HepG2 (cell line): Measurements from ENCODE around the gene TNFRSF1B. TPM values are rescaled to one million over a fixed set of nuclear protein-coding genes. Genes with fewer than 3 reads are reported as not detected.

Experiments
- ATAC-seq: fragments of 200-7000 bp; cut with Tn5 transposase; 3 replicates; pipeline ENCODE4 v1.9.1; 2020; ENCODE audit warnings: mild to moderate bottlenecking, moderate library complexity
- BruUV-seq: library from RNA; stranded (reverse); fragments of 400-500 nt; replicated peaks from 2 replicates; lab custom pipeline; 2021; lab: Mats Ljungman, UMichigan
- CTCF ChIA-PET: fragments of 300-600 bp; formaldehyde crosslinking; extraction: SDS; loops from one replicate; lab custom pipeline; 2021; ENCODE audit warnings: low total read pairs, inconsistent platforms, low intra/inter-chr PET ratio; lab: Yijun Ruan, JAX
- POLR2A ChIA-PET: fragments of 350-600 bp; sonication (Branson Sonifier 250); formaldehyde crosslinking; loops from one replicate; lab custom pipeline; 2020; ENCODE audit warnings: antibody characterized with exemption, inconsistent platforms; lab: Yijun Ruan, JAX
- DNase-seq: peaks from one replicate; pipeline ENCODE4 v3.0.0-alpha.2; 2015; ENCODE audit warnings: low spot score
- FAIRE-seq: peaks from 3 replicates; lab custom pipeline; 2011; peaks lifted over from hg19 to GRCh38; lab: Jason Lieb, UNC
- H2AFZ ChIP-seq: one replicate; pipeline ENCODE4 v1.6.1; 2011; ENCODE audit warnings: low read length, inconsistent platforms
- H3K27ac ChIP-seq: fragments of 300-600 bp; 3 replicates; pipeline ENCODE4 v1.8.0; 2011; ENCODE audit warnings: mixed run types, mild to moderate bottlenecking, mixed read lengths, low read length, inconsistent platforms; ENCODE audit not compliant: insufficient read depth; ENCODE audit errors: extremely low read length
- H3K27me3 ChIP-seq, 2 experiments: fragments of 200-600 bp in 1 of 2; 2 replicates in 1 of 2; 3 replicates in 1 of 2; pipeline versions ENCODE4 v1.6.0 to v1.8.0; 2011; ENCODE audit warnings: low read length in 2 of 2, mild to moderate bottlenecking in 2 of 2, moderate library complexity in 2 of 2, inconsistent platforms in 1 of 2; ENCODE audit not compliant: insufficient read depth in 2 of 2, control insufficient read depth in 1 of 2
- H3K36me3 ChIP-seq, 2 experiments: fragments of 200-600 bp in 1 of 2; replicated peaks in 1 of 2; 2 replicates in 1 of 2; 3 replicates in 1 of 2; pipeline versions ENCODE4 v1.5.1 to v1.8.0; 2011; ENCODE audit warnings: low read length in 2 of 2, inconsistent platforms in 1 of 2; ENCODE audit not compliant: insufficient read depth in 2 of 2, control insufficient read depth in 1 of 2
- H3K4me1 ChIP-seq: 2 replicates; pipeline ENCODE4 v1.5.1; 2012; ENCODE audit warnings: low read length, inconsistent platforms; ENCODE audit not compliant: insufficient read depth
- H3K4me2 ChIP-seq: 2 replicates; pipeline ENCODE4 v1.6.0; 2011; ENCODE audit warnings: low read depth, low read length, inconsistent platforms
- H3K4me3 ChIP-seq, 3 experiments: fragments of 200-600 bp in 1 of 3; sonication (generic), shearing (Covaris generic) in 1 of 3; replicated peaks in 1 of 3; 2 replicates each; pipeline ENCODE4 v1.5.1; 2011 to 2016; ENCODE audit warnings: low read length in 3 of 3, inconsistent platforms in 2 of 3, low read depth in 2 of 3, mild to moderate bottlenecking in 2 of 3, control low read depth in 1 of 3, mixed read lengths in 1 of 3; ENCODE audit not compliant: insufficient read depth in 1 of 3
- H3K79me2 ChIP-seq: one replicate; pipeline ENCODE4 v1.6.1; 2011; ENCODE audit warnings: low read length, inconsistent platforms; ENCODE audit not compliant: insufficient read depth
- H3K9ac ChIP-seq: 2 replicates; pipeline ENCODE4 v1.6.0; 2011; ENCODE audit warnings: mild to moderate bottlenecking, low read depth, low read length, inconsistent platforms; ENCODE audit not compliant: insufficient read depth
- H3K9me3 ChIP-seq: 2 replicates; pipeline ENCODE4 v1.5.1; 2012; ENCODE audit warnings: mild to moderate bottlenecking, low read length
- H4K20me1 ChIP-seq: 2 replicates; pipeline ENCODE4 v1.6.0; 2011; ENCODE audit warnings: inconsistent platforms, mild to moderate bottlenecking, low read length, moderate library complexity; ENCODE audit not compliant: insufficient read depth
- ARID3A ChIP-seq: IDR thresholded peaks from 2 replicates; pipeline ENCODE4 v1.6.1; 2012; ENCODE audit warnings: low read depth, low read length, improper control_type of control experiment
- FOSL2 ChIP-seq: sonication (generic); formaldehyde crosslinking; IDR thresholded peaks from 2 replicates; pipeline ENCODE4 v1.4.0; 2020; ENCODE audit warnings: missing genetic modification reagents
- FOXP1 ChIP-seq, 2 experiments: fragments of 450-650 bp in 1 of 2; IDR thresholded peaks; 2 replicates each; pipeline ENCODE4 v1.6.1; 2017 to 2018; ENCODE audit warnings: antibody characterized with exemption in 1 of 2
- MBNL3 ChIP-seq: fragments of 250-450 bp; sonication (Bioruptor Pico); conservative IDR thresholded peaks from 2 replicates; pipeline ENCODE4 v1.8.0; 2022; ENCODE audit warnings: mild to moderate bottlenecking, inconsistent platforms
- POLR2A ChIP-seq, 2 experiments: IDR thresholded peaks; 2 replicates each; pipeline ENCODE4 v1.6.1; 2011; ENCODE audit warnings: low read depth in 2 of 2, low read length in 2 of 2, mild to moderate bottlenecking in 1 of 2, moderate library complexity in 1 of 2; ENCODE audit not compliant: insufficient read depth in 1 of 2
- PRDM15 ChIP-seq: sonication (generic); formaldehyde crosslinking; IDR thresholded peaks from 2 replicates; pipeline ENCODE4 v1.4.0; 2020; ENCODE audit warnings: missing genetic modification reagents
- PREB ChIP-seq: sonication (generic); formaldehyde crosslinking; IDR thresholded peaks from 2 replicates; pipeline ENCODE4 v1.4.0; 2020; ENCODE audit warnings: missing genetic modification reagents
- RBM39 ChIP-seq: fragments of 200-400 bp; formaldehyde crosslinking; IDR thresholded peaks from one replicate; pipeline ENCODE4 v1.6.1; 2018; ENCODE audit warnings: antibody characterized with exemption, mild to moderate bottlenecking, low read depth, low read length; ENCODE audit not compliant: poor library complexity, severe bottlenecking
- RNF2 ChIP-seq: fragments of 450-650 bp; conservative IDR thresholded peaks from 2 replicates; pipeline ENCODE4 v1.6.1; 2016; ENCODE audit warnings: low read depth
- ZNF850 ChIP-seq: sonication (generic); formaldehyde crosslinking; conservative IDR thresholded peaks from 2 replicates; pipeline ENCODE4 v1.9.0; 2021; ENCODE audit warnings: mild to moderate bottlenecking, missing genetic modification reagents
- WGBS: methylation state at CpG from one replicate; pipeline ENCODE4 v1.1.6; 2017; ENCODE audit warnings: low lambda C conversion rate; 5-methylcytosine and 5-hydroxymethylcytosine counted together
- in situ Hi-C: cut with HindIII; loops from 2 replicates; pipeline ENCODE4 v1.10.0; 2017; ENCODE audit warnings: low pct_unique_long_range_greater_than_20kb; ENCODE audit not compliant: extremely low pct_ligation_motif_present
- intact Hi-C: fragments of 100-400 bp; cut with micrococcal nuclease; formaldehyde crosslinking; loops from one replicate; pipeline ENCODE4 v1.10.0; 2022; ENCODE audit not compliant: unreplicated experiment
- polyA plus RNA-seq, 8 experiments: library from polyadenylated mRNA; depleted of rRNA in 3 of 8; stranded (reverse) in 7 of 8; unstranded in 1 of 8; fragments of >200 nt; fragmentation: Illumina TruSeq in 4 of 8; extraction: Trizol in 4 of 8; gene quantifications; 2 replicates each; pipeline versions ENCODE4 v1.2.1 to v1.2.3, GENCODE V29; 2011 to 2016; ENCODE audit warnings: low read depth in 4 of 8, missing spikeins in 1 of 8, mixed read lengths in 1 of 8; ENCODE audit not compliant: insufficient read depth in 1 of 8
- total RNA-seq, 5 experiments: library from RNA; depleted of rRNA; stranded (reverse); fragments of >200 nt; fragmentation: Illumina TruSeq; extraction: Trizol; gene quantifications; 2 replicates each; pipeline ENCODE4 v1.2.3, GENCODE V29; 2016; ENCODE audit warnings: low read depth in 1 of 5

The TNFRSF1B gene
- total and polyA plus RNA-seq, 2 of the 13 experiments (the other 11 are each of a cell fraction or from before 2014, with no cell fraction given), result 0.04 to 0.11 TPM

- ChIA-PET CTCF (no interaction called here), POLR2A (no interaction called here)
- peaks cover 3 to 22% of the 10 kb centered on the region in 2 experiments; a peak in 4 of 5 replicates for H3K36me3 ChIP-seq
- H3K27me3 ChIP-seq, result no peaks in the 10 kb centered on the region
- no peaks in the 10 kb centered on the region for H3K9me3 ChIP-seq
- no peak overlapping the region for H3K4me2 ChIP-seq
- no peaks in the 10 kb centered on the region for H3K4me1 ChIP-seq
- intact Hi-C loops, result no loop called here
- H3K27ac ChIP-seq, result no peak overlapping the region
- no TSS peak for BruUV-seq
- no peaks in the 10 kb centered on the region for H3K79me2 ChIP-seq
- in situ Hi-C loops, result no loop called here
- H2AFZ ChIP-seq, result no peak overlapping the region
- no peak overlapping the region for H3K9ac ChIP-seq
- DNase-seq, result no peak
- no peak for ATAC-seq
- WGBS, result 96% methylated on average over 5 of the region's 6 CpGs
- no peak overlapping the region for H3K4me3 ChIP-seq
- FAIRE-seq, result no peak
- TF ChIP-seq FOSL2 (no peak), RBM39 (no peak), MBNL3 (CRISPR knock-in tag) (no peak), FOXP1 (IDR thresholded peaks at IDR 0.05) (no peak), FOXP1 (CRISPR knock-in tag; IDR thresholded peaks at IDR 0.05) (no peak), PRDM15 (CRISPR knock-in tag) (no peak), PREB (CRISPR knock-in tag) (no peak), ZNF850 (CRISPR knock-in tag) (no peak), RNF2 (no peak), ARID3A (no peak), POLR2A (IDR thresholded peaks at IDR 0.05; ENCODE audit: insufficient read depth in 1 of 2, low read depth in 2 of 2, low read length in 2 of 2) (no peak)
- H4K20me1 ChIP-seq, result no peaks in the 10 kb centered on the region
Measured at GRCh38 chr1:12249748-12250147, 83.0 kb downstream of the TNFRSF1B start.
